NCI-H345 treated with DMSO at 0.1 percent for 48 hours (cell line): Measurements from ENCODE around the gene DIO3.
A peak's percentile ranks its signal among the peaks of the same experiment; 100 is the strongest.
"Not testable (repeated sequence)": the region's sequence is repeated elsewhere in the genome, so short reads cannot be mapped to it uniquely, and the experiment has no call there.

Source experiments
- DNase-seq: peaks from one replicate; lab custom pipeline; 2025; ENCODE audit not compliant: unreplicated experiment; lab: John Stamatoyannopoulos, UW

The DIO3 gene

DNA sequence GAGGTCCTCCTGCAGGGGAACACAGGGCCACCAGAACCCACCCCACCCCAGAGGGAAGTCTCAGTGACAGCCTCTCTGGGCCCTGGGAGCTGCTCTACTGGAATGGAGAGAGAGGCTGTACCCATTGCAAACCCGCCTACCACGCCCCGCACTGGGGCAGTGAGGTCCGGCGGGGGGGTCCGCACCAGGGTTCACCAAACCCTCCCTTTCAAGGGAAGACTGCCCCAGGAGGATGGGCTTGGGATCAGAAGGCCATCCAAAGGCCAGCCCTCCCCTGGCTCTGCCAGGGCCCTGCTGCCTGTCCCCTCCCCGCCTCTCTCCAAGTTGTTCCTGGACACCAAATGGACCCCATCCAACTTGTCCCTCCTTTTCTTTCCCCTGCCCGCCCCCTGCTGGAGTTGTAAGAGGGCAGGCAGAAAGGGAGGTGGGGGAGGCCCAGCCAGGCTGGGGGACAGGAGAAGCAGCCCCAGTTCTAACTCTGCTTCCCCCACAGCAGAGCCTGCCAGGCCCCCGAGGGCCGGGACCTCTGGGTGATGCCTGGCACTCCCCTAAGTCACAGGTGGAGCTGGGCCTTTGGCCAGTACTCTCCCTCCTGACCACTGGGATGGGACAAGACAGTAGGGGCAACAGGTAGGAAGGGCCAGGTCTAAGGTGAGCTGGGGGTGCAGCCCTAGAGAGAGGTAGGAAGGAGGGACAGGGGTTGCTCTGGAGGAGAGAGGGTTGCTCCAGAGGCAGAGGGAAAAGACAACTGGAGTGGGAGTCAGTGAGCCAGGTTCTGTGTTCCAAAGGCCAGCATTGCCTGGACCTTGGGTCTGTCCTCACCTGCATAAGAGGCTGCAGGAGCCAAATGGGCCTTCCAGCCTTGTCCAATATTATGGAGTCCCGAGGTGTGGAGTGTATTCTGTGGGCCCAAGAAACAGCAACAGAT is 3.2 kb upstream of the DIO3 start:
- DNase-seq = no peak

DNA sequence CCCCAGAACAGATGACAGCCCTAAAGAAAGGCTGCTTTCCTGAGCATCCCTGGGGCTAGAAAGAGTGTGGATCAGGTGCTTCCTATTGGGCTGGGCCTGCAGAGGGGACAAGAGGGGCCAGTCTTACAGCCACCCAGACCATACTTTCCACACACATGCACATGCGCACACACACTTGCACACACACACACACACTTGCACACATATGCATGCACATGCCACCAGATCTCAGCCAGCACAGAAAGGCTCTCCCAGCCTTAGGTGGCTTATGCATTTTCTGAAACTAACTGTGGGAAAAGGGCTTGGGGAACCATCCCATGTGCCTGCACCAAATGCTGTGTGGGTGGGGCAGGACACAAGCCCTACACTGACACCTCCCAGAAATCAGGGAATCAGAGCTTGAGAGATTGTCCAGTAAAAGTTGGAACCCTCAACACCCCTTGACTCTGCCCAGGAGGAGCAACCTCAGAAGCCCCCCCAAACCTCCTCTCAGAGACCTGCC is 2.5 kb upstream of the DIO3 start:
- DNase-seq = no peak

DNA sequence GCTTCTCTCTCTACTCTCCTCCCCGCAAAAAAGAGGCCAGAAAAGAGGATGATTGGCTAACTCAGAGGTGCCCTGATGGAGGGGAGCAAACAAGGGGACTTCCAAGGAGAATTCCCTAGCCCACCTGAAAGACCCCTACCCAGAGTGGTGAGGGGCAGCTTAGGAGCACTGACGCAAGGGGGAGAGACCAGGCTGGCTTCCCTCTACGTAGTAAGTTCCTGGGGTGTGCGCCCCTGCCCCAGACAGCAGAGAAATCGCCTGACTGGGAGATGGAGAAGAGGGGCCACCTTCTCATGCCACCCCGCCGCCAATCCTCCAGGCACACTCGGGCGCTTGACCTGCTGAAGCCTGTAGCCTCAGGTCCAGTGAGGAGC is 2.1 kb upstream of the DIO3 start:
- no peak for DNase-seq

DNA sequence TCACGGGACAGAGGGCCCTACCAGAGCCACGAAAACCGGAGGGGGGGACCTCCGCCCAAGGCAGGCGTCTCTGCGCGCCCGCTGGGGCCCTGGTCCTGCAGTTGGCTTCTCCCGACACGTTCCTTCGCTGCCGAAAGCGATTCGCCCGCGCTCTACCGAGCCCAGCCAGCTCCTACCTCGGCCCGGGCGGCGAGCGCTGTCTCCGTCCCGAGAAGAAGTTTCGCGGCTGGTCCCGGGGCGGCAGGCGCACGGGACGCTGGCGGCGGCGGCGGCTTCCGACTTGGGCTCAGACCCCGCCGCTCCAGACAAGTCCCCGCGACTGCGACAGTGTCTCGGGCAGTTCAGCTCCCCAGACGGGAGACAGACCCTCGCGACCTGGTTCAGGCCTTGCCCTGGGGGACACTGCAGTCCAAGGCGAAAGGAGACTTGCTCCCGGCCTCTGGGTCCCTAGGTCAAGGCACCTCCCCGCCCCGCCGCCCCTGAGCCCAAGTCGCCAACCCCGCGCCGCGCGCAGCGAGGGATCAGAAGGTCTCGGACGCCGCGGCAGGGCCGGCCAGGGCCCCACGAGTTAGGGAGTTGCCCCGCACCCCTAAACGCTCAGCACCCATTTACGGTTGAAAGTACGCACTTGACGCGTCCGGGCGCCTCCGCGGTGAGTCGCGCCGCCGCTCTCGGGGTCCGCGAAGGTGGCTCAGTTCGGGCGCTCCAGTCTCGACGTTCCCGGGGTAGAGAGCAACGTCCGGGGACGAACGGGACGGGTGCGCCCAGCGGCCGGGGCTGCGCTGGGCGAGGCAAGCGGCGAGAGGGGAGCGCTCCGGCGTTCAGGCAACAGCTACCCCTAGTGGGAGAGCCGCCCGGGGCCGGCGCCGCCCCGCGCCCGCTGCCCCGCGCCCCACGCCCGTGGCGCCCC is 1.4 kb upstream of the DIO3 start:
- DNase-seq = no peak

DNA sequence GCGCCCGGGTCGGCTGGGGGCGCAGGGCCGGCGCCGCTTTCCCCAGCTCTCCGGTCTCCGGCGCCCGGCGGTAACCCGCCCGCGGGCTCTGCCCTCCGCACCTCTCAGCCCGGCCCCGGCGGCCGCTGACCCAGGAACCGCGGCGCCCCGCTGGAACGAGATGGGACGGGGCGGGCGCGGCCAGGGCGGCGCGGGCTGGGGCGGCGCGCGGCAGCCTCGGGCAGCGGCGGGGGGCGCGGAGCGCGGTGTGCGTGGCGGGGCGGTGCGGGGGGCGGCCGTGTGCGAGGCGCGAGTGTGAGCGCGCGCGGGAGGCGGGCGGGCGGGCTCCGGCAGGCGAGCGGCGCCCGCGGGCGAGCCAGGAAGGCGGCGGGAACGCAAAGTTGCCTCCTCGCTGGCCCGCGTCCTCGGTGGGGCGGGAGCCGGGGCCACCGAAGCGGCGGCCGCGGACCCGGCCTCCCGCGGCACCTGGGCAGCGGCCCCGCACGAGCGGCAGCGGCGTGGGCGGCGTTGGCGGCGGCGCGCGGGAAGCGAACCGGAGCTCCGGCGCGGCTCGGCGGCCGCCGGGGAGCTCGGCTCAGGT is 671 bp upstream of the DIO3 start:
- DNase-seq = no peak

DNA sequence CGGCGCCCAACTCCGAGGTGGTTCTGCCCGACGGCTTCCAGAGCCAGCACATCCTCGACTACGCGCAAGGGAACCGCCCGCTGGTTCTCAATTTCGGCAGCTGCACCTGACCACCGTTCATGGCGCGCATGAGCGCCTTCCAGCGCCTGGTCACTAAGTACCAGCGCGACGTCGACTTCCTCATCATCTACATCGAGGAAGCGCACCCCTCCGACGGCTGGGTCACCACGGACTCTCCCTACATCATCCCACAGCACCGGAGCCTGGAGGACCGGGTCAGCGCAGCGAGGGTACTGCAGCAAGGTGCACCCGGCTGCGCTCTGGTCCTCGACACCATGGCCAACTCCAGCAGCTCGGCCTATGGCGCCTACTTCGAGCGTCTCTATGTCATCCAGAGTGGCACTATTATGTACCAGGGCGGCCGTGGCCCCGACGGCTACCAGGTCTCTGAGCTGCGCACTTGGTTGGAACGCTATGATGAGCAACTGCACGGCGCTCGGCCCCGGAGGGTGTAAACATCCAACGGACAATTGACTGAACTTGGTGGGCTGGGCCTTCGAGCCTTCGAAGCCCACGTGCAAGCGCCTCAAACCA is 699 bp downstream of the DIO3 start:
- DNase-seq = no peak

DNA sequence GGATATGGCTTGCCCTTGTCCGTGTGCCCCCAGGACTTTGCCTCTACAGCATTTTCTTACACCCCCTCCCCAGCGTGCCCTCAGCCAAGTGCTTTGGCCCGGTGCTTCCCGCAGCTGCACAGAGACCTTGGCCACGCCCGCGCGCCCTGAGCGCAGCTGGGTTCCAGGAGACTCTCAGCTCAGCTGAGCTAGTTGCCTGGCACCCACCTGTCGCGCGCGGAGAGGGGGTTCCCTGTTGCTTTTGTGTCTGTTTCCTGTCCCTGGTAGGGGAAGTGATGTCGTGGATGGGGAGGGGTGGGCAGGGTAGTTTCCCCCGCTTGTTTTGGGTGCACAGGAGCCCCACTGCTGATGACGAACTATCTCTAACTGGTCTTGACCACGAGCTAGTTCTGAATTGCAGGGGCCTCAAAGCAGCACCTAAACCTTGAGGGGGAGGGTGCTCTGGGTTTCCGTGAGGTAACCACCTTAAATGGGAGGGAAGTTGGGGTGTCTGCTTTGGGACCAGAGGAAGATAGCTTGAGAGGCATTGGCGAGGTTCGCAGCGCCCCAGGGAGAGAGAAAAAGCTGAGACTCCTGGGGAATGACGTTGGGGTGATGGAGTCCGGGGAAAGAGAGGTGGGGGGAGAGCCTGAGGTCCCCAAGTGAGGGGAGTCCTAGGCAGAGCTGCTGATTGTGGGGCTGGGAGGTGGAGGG is 1.5 kb downstream of the DIO3 start:
- peak; percentile 71 for DNase-seq

DNA sequence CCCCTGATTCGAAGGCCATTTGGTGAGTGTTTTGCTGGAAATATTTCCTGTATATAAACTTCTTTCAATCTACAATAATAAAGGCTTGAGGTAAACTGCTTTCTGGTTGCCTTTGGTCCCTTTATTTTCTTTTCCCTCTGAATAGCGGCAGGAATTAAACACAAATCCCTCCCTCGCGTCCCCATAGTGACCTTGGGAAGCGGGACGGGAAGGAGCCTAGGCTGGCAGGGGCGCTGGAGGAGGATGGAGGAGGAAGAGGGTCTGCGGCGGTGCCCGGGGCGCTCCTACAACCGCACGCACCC is 2.0 kb downstream of the DIO3 start:
- peak; percentile 15 for DNase-seq

DNA sequence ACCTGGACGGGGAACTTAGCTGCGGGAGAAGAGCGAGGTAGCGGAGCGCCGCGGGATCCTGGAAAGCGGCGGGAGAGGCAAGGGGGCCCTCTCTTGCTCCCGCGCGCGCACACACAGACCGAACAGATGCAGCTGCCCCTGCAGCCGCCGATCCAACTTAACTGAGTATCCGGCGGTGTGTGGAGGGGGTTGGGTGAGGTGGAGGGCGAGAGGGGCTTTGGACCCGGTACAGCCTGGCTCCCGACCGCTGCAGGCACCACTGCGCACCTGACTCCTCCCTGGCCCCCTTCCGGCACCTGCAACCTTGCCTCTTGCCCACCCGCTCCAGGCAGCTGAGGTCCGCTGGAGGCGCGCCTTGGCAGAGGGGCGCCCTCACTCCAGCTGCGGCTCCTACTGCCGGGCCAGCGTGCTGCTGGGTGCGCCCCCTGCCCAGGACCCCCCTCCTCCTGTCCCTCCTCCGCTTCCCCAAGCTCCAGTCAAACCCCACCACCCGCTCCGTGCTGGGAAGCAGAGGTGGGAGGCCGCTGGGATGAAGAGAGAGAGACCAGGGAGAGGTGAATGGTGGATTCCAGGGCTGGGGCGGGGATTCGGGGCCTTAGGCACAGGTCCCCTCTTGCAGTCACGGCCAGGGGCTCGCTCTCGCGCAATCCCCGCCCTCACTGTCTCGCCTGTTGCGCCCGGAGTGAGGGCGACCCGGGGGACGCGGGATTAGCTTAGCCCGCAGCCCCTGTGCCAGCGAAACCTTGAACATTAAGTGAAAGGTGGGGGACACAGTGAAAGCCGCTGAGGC is 2.6 kb downstream of the DIO3 start:
- DNase-seq = peak; percentile 15

DNA sequence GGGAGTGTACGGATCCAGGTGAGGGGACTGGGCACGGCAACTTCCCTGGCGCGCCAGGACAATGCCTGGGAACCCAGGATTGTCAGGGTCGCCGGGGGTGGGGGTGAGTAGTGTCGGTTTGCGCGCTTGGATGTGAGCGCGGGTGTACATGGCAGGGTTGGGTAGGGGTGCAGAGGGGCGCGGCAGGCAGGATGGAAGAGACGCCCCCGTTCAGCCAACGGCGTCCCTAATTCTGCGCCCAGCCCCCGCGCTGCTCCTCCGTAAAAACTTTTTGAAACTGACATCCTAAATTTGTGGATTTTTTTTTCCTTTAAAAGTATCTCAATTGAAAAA is 3.1 kb downstream of the DIO3 start:
- no peak for DNase-seq

DNA sequence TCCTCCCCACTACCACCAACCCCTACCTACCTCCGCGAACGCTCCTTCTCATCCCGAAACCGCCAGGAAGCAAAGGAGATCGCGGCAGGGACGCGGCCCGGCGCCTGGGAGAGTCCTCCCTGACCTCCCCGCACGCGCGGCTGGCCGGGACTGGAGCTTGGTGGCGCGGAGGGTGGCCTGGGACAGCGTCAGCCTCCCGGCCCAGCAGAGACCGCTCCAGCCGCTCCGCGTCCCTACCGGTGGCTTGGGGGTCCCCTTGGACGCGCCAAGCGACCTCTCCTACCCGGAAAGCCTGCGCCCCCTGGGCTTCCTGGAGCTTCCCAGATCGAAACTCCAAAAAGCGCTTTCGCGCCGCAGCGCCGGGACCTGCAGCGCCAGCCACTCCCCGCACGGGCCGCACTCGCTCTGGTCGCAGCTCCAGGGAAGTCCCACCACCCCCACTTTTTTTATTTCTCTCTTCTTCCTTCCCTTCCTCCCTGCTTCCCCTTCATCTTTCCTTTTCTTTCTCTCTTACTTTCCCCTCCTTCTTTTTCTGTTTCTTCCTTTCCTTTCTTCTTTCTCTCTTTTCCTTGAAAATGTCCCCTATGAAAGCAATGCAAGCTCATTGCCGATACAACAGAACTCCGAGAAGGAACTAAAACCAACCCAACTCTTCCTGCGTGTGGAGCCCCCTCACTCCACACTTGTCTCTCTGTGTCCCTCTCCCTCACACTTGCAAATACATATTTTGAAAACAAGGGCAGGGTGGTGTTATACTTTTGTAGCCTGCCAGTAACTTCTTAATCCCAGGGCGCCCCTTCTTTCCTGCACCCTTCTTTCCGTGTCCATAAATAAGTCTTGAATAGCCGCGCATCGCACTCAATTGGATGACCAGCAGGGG is 3.8 kb downstream of the DIO3 start:
- DNase-seq = no peak

DNA sequence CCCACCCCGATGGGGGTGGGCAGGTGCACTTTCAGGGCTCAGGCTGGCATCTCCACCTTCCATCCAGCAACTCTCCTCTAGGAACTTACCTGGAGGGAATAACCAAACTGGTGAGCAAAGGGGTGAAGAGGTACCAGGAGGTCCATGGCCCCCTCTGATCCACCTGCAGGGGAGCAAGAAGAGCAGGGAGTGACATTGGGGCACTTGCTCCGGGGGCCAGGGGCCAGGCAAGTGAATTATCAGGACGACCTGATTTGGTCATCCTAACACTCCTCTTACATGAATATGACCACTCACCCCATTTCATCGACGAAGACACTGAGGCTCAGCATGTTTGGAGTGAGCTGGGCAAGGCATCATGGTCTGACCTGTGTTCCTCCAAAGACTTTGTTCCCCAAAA is 6.0 kb downstream of the DIO3 start:
- DNase-seq = no peak

DNA sequence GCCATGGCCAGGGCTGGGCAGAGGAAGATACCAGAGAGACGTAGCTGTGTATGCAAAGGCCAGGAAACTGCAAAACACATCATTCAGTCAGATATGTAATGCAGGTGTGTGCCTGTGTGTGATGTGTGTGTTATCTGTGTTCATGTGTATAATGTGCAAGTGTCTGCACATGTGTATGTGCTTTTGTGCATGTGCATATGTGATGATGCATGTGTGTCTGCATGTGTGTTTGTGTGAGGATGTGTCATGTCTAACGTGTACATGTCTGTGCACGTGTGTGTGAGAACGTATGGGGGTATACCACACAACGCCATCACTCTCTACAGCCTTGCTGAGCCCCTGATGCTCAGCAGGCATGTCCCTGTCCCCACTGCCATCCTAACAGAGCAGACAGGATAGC is 9.7 kb downstream of the DIO3 start:
- DNase-seq = no peak

DNA sequence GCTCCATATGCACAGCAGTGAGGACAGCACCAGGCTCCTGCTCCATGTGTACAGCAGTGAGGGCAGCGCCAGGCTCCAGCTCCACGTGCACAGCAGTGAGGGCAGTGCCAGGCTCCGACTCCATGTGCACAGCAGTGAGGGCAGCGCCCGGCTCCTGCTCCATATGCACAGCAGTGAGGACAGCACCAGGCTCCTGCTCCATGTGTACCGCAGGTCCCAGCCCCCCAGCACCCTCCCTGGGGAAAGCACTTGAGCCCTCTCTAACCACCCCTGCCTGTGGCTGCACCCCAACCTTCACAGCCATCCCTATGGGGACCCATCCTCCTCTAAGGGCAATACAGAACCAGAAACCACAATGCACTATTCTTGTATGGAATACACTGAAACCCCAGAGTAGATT is 11.2 kb downstream of the DIO3 start:
- not testable (repeated sequence) for DNase-seq

DNA sequence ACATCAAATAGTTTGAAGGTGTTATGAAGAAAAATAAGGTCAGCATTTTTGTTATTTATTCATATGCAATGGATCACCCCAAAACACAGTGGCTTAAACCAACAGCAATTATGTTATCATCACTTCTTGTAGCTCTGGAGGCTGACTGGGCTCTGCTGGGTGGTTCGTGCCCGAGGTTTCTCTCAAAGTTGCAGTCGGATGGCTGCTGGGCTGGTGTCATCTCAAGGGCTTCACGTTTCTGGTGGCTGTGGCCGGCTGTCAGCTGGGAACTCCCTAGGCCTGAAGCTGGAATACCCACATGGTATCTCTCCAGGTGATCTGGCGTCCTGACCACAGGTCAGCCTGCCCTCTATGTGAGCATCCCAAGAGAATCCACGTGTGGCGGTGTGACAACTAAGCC is 12.0 kb downstream of the DIO3 start:
- no peak for DNase-seq

DNA sequence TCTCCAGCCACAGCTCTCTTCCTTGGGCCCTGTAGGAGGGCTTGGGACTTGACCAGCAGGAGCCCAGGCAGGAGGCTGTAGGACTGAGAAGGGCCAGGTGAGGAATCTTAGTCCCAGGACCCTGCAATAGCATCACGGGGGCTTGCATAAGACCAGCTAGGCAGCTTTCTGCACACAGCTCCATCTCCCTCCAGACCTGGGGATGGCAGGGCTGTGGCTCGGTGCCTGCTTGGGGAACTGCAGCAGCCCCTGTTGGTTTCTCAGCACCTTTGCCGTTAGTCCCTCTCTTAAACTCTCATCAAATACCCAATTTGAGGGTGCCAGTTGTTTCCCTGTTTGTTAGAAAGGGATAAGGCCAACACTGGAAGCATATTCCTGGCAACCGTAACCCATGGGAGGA is 14.3 kb downstream of the DIO3 start:
- DNase-seq = no peak

DNA sequence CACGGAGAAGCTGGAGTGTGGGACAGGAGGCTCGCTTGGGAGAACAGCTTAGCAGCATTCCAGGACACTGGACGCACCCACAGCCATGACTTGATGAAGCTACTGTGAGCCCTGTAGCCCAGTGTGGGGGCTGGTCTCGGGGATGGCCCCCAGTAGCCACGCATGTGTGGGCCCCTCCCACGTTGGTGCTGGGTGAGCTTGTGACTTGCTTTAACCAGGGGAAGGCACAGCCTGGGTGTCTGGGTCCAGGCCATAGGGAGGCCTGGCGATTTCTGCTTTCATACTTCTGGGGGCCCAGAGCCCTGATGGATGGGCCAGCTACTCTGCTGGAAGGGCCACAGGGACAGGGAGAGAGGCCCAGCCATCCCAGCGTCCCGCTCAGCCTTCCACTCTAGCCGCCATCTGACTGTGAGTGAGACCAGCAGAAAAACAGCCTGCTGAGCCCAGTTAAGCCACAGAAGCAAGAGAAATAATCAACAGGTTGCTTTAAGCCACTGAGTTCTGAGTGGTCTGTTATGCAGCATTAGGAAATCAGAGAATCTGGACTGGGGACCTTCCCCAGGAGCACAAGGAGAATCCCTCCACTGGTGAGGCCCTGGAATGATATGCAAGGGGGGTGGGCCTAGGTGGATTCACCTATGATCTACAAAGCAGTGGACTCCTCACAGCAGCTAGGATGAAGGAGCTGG is 16.1 kb downstream of the DIO3 start:
- no peak for DNase-seq

DNA sequence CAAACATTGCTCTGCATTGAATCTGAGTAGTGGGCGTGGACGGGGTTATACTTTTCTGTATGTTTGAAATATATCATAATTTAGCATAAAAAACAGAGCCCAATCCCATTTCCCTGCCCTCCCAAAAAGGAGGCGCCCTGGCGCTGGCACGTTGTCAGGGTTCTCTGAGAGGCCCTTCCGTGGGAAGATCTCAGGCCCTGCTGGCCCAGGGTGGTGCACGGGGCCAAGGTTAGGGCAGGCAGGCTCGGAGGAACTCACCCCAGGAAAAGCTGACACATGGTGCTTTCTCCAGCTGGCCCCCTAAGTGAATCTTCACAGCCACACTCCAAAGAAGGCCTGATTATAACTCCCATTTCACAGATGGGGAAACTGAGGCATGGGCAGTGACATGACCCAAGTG is 17.2 kb downstream of the DIO3 start:
- no peak for DNase-seq
